ENCODE results near the gene DDX59. TPM values are rescaled to one million over a fixed set of nuclear protein-coding genes. Genes with fewer than 3 reads are reported as not detected.

Gene DDX59
- total RNA-seq, 1 donor from 2014 or later, result 23.9 TPM

DNA sequence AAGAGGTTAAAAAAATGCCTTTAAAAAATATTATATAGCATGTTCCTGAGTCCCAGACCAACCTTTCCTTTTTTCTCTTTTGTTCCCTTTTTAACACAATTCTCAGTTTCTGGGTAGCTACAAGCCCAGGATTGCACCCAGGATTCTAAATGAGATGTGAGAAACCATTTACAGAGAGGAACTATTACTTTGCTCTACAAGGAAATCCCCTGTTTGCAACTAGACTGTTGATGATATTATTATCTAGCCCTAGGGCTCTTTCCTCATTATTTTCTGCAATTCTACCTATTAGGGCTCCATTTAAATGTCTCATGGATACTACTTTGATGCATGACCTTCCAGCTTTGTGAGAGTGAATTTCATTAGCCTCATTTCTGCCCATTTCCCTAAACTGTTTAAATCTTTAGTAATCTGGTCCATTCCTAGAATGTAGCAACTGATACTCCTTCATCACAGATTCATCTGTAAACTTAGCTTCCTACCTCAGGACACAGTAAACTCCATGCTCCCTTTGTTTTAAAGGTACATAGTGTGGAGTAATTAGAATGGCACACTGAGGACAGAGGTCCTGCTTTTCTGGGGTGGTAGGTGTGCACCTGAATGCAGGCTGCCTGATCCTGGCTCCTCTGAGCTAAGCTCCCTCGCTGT, 42.0 kb downstream of the DDX59 start:
- Mint-ChIP-seq H3K9me3 (ENCODE audit: unreplicated experiment) (no peaks in the 10 kb centered on the region), H3K27me3 (ENCODE audit: unreplicated experiment) (no peaks in the 10 kb centered on the region), H3K4me3 (ENCODE audit: unreplicated experiment) (no peak overlapping the region), H3K27ac (ENCODE audit: unreplicated experiment) (no peak overlapping the region), H3K36me3 (ENCODE audit: unreplicated experiment) (no peaks in the 10 kb centered on the region), H3K4me1 (ENCODE audit: unreplicated experiment) (peaks cover 14% of the 10 kb centered on the region)
- no peak for TF ChIP-seq CTCF (IDR thresholded peaks at IDR 0.05)
- no peak for DNase-seq (ENCODE audit: extremely low spot score, unreplicated experiment)

DNA sequence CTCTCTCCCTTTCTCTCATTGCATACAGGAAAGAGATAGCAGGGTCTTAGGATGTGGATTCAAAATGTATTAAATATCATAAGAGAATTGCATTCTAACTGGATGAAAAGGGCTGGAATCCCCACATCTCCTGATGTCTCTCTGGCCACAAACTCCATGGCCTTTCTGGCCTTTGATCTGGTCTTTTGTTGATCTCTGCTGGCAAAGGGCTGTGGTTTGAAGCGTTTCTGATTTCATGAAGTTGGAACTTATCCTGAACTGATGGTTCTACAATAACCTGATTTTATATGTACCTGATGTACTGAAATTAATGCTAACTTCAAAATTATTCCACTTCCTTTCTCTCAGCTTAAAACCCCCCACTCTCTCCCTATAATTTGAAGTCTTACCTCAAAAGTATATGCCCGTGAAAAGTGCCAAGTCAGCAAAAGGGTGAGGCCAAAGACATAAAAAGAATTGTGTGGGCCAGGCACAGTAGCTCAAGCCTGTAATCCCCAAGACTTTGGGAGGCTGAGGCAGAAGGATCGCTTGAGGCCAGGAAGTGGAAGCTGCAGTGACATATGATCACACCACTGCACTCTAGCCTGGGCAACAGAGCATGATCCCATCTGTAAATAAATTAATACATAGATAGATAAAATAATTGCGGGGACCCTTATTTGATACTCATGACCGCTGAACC, 42.7 kb downstream of the DDX59 start:
- Mint-ChIP-seq H3K36me3 (ENCODE audit: unreplicated experiment) (no peaks in the 10 kb centered on the region), H3K4me1 (ENCODE audit: unreplicated experiment) (peaks cover 14% of the 10 kb centered on the region), H3K4me3 (ENCODE audit: unreplicated experiment) (no peak overlapping the region), H3K27ac (ENCODE audit: unreplicated experiment) (no peak overlapping the region), H3K9me3 (ENCODE audit: unreplicated experiment) (no peaks in the 10 kb centered on the region), H3K27me3 (ENCODE audit: unreplicated experiment) (no peaks in the 10 kb centered on the region)
- no peak for TF ChIP-seq CTCF (IDR thresholded peaks at IDR 0.05)
- no peak for DNase-seq (ENCODE audit: extremely low spot score, unreplicated experiment)

GRCh38 chr1:200625381-200625824, 44.3 kb downstream of the DDX59 start:
- Mint-ChIP-seq H3K36me3 (ENCODE audit: unreplicated experiment) (no peaks in the 10 kb centered on the region), H3K4me3 (ENCODE audit: unreplicated experiment) (no peak overlapping the region), H3K27ac (ENCODE audit: unreplicated experiment) (no peak overlapping the region), H3K9me3 (ENCODE audit: unreplicated experiment) (no peaks in the 10 kb centered on the region), H3K4me1 (ENCODE audit: unreplicated experiment) (peaks cover 23% of the 10 kb centered on the region), H3K27me3 (ENCODE audit: unreplicated experiment) (no peaks in the 10 kb centered on the region)
- DNase-seq (ENCODE audit: extremely low spot score, unreplicated experiment), result no peak
- no peak for TF ChIP-seq CTCF (IDR thresholded peaks at IDR 0.05)

DNA sequence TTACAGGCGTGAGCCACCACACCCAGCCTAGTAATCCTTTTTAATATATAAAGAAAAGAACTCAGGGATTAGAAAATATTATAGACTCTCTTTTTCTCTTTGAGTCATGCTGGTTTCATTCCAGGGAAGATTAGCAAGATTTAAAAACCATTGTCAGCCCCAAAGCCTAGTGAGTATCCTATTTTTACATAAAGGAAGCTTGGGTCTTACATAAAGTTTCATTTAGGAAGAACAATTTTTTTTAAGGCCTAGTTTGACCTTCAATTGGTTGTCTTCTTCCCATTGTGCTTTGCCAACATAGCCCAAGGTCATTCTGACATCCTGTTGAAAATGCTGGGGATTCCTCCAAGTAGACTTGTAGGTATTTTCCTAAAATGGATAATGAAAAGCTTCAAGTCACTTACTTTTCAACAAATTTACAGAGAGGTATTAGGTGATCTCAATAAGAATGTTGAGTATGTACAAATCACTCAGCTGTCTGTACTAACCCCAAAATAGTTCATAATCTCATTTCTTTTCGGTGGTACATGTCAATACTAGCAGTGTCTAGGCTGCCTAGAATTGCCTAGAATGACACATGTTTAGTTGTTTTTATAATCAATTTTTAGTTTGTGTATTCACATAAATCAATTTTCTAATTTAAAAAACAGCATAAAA, 44.9 kb downstream of the DDX59 start:
- Mint-ChIP-seq H3K4me3 (ENCODE audit: unreplicated experiment) (no peak overlapping the region), H3K27me3 (ENCODE audit: unreplicated experiment) (no peaks in the 10 kb centered on the region), H3K4me1 (ENCODE audit: unreplicated experiment) (peaks cover 27% of the 10 kb centered on the region), H3K27ac (ENCODE audit: unreplicated experiment) (no peak overlapping the region), H3K36me3 (ENCODE audit: unreplicated experiment) (no peaks in the 10 kb centered on the region), H3K9me3 (ENCODE audit: unreplicated experiment) (no peaks in the 10 kb centered on the region)
- no peak for DNase-seq (ENCODE audit: extremely low spot score, unreplicated experiment)
- TF ChIP-seq CTCF (IDR thresholded peaks at IDR 0.05), result no peak
